Epithelial cell of esophagus (primary cell): ENCODE results near the gene RPS8.

Experiments used
- DNase-seq: peaks from one replicate; pipeline ENCODE4 v3.0.0; 2010; ENCODE audit warnings: low read depth
- H3K4me3 ChIP-seq: 2 replicates; pipeline ENCODE4 v1.5.1; 2011; ENCODE audit warnings: mild to moderate bottlenecking, low read length, control low read depth
- CTCF ChIP-seq: IDR thresholded peaks from 2 replicates; pipeline ENCODE4 v1.5.1; 2011; ENCODE audit warnings: low read depth, mild to moderate bottlenecking, low read length, control low read depth, inconsistent platforms; ENCODE audit not compliant: insufficient read depth; ENCODE audit errors: missing control alignments

The RPS8 gene

DNA sequence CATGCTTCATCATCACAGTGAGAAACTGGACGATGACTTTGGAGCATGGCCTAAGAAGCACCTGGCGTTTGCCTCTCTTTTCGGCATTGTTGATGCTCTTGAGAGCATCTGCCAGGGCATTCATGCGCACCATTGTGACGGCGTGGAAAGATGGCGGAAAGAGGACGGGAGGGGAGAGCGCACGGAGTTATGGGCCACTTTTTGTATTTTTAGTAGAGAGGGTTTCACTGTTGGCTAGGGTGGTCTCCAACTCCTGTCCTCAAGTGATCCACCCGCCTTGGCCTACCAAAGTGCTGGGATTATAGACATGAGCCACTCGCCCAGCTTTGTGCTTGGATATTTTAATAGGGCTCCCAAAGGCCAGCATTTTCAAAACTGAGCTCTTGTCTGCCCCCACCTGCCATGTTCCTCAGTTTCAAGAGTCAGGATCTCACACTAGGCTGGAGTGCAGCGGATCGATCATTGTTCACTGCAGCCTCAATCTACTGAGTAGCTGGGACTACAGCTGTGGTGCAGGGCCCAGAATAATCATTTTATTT is 5.3 kb downstream of the RPS8 start:
- no peak for TF ChIP-seq CTCF
- H3K4me3 ChIP-seq = no peak overlapping the region
- no peak for DNase-seq

GRCh38 chr1:44783697-44784093 is 8.4 kb downstream of the RPS8 start:
- no peak overlapping the region for H3K4me3 ChIP-seq
- TF ChIP-seq CTCF = no peak
- DNase-seq = no peak

DNA sequence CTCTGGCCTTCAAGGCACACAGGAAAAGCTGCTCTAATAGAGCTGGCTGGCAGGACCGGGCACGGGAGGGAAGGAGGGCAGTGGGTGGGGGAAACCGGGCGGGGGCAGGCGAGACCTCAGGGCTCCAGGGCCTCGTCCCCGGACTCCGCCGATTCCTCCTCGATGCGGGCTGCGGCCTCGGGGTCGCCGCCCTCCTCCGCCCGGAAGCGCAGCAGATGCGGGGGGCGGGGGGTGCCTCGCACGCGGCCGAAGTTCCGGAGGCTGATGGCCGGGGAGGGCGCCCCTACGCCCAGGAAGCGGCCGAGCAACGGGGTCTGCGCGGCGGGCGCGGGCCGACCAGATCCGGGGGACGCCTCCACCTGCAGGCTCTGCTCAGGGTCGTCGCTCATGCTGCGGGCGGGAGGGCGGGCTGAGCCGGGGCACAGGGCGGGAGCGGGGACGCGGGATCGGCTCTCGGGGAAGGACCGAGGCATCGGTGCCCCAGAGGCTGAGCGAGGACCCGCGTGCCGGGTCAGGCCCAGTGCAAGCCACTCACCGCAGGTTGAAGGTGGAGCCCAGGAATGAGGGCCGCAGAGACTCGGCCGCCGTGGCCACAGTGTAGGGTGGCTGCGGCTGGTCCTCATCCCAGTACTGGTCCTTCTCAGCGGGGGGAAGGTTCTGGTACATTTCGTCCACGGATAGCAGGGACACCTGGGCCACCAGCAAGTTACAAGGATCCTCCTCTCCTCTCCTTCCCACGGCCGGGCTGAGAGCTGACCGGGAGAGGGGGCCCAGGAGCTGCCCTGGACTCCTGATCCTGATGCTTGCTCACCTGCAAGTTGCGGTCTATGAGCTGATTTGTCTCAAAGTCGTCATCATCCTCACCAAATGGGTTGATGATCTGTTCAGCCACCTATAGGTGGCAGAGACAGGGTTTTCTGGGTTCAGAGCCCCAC is 9.0 kb downstream of the RPS8 start:
- H3K4me3 ChIP-seq = no peak overlapping the region
- peak; percentile 19 for TF ChIP-seq CTCF
- DNase-seq = peak; percentile 43

- no peak overlapping the region for H3K4me3 ChIP-seq
- no peak for TF ChIP-seq CTCF
- DNase-seq = no peak
These were observed 9.7 kb downstream of the RPS8 start for GRCh38 chr1:44785029-44785380.

- no peak for TF ChIP-seq CTCF
- DNase-seq = no peak
- H3K4me3 ChIP-seq = peak overlapping the region; percentile 47
These were observed 10.3 kb downstream of the RPS8 start for GRCh38 chr1:44785501-44786137.

- DNase-seq = peak; percentile 71
- peak overlapping the region; percentile 47 for H3K4me3 ChIP-seq
- TF ChIP-seq CTCF = peak; percentile 99
These were observed 10.9 kb downstream of the RPS8 start for GRCh38 chr1:44786138-44786840.
